OCI-LY3 (cell line): ENCODE results near the gene G0S2.

Experiments
- H2AFZ ChIP-seq: fragments of 200-600, 300-600 bp; shearing (Covaris generic); 2 replicates; pipeline ENCODE4 v1.6.0; 2014; ENCODE audit warnings: antibody characterized with exemption, low read depth, low read length
- H3K27ac ChIP-seq: fragments of 200-600, 300-600 bp; sonication (generic); 2 replicates; pipeline ENCODE4 v1.5.1; 2014; ENCODE audit warnings: mild to moderate bottlenecking, low read length, moderate library complexity, mixed read lengths
- H3K27me3 ChIP-seq: fragments of 200-600, 300-600 bp; sonication (generic); 2 replicates; pipeline ENCODE4 v1.6.1; 2014; ENCODE audit warnings: low read depth, low read length, mixed read lengths
- H3K36me3 ChIP-seq: fragments of 200-600, 300-600 bp; sonication (generic); replicated peaks from 2 replicates; pipeline ENCODE3; 2014; ENCODE audit warnings: low read depth, low read length, mixed read lengths
- H3K4me1 ChIP-seq: fragments of 300-600, 200-600 bp; sonication (generic); 2 replicates; pipeline ENCODE4 v1.6.1; 2014; ENCODE audit warnings: low read length, mixed read lengths
- H3K4me2 ChIP-seq: fragments of 200-600, 300-600 bp; sonication (generic); 2 replicates; pipeline ENCODE4 v1.6.1; 2014; ENCODE audit warnings: low read length, mixed read lengths
- H3K4me3 ChIP-seq: fragments of 300-600, 200-600 bp; sonication (generic); 2 replicates; pipeline ENCODE4 v1.5.1; 2014; ENCODE audit warnings: antibody characterized with exemption, mild to moderate bottlenecking, low read length, moderate library complexity
- H3K79me2 ChIP-seq: fragments of 300-600, 200-600 bp; shearing (Covaris generic); 2 replicates; pipeline ENCODE4 v1.6.1; 2014; ENCODE audit warnings: mild to moderate bottlenecking, low read length, mixed read lengths
- H3K9ac ChIP-seq: fragments of 300-600, 200-600 bp; shearing (Covaris generic); 2 replicates; pipeline ENCODE4 v1.6.0; 2014; ENCODE audit warnings: mild to moderate bottlenecking, low read length, moderate library complexity
- H3K9me3 ChIP-seq: fragments of 200-600, 300-600 bp; shearing (Covaris generic); 2 replicates; pipeline ENCODE4 v1.6.1; 2014; ENCODE audit warnings: low read length, mixed read lengths; ENCODE audit not compliant: insufficient read depth
- H4K20me1 ChIP-seq: fragments of 200-600, 300-600 bp; sonication (generic); 2 replicates; pipeline ENCODE4 v1.6.1; 2016; ENCODE audit warnings: low read length, mixed read lengths; ENCODE audit not compliant: insufficient read depth
- EZH2phosphoT487 ChIP-seq: fragments of 200-600 bp; shearing (Covaris generic); IDR thresholded peaks from 2 replicates; pipeline ENCODE4 v1.6.1; 2018; ENCODE audit warnings: antibody characterized with exemption, mixed run types, low read depth
- TF ChIP-seq, protein P1 (sequence below): fragments of 200-600, 300-600 bp; sonication (generic); IDR thresholded peaks from 2 replicates; pipeline ENCODE4 v1.5.1; 2014; ENCODE audit warnings: antibody characterized with exemption, low read length, low read depth

The G0S2 gene

DNA sequence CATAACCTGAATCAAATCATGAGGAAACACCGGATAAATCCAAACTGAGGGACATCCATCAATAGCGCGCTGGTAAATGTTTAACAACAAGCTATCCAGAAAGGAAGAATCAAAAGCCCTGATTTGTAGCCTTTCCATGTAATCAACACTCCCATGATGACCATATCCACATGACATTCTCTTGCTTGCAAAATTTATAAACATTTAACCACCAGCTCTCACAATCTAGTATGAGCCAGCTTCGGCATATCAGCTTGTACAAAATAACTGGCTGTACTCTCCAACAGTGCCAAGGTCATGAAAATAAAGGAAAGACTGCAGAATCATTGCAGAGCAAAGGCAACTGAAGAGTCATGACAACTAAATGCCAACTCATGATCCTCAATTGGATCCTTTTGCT, 45.1 kb downstream of the G0S2 start:
- TF ChIP-seq, protein P1, sequence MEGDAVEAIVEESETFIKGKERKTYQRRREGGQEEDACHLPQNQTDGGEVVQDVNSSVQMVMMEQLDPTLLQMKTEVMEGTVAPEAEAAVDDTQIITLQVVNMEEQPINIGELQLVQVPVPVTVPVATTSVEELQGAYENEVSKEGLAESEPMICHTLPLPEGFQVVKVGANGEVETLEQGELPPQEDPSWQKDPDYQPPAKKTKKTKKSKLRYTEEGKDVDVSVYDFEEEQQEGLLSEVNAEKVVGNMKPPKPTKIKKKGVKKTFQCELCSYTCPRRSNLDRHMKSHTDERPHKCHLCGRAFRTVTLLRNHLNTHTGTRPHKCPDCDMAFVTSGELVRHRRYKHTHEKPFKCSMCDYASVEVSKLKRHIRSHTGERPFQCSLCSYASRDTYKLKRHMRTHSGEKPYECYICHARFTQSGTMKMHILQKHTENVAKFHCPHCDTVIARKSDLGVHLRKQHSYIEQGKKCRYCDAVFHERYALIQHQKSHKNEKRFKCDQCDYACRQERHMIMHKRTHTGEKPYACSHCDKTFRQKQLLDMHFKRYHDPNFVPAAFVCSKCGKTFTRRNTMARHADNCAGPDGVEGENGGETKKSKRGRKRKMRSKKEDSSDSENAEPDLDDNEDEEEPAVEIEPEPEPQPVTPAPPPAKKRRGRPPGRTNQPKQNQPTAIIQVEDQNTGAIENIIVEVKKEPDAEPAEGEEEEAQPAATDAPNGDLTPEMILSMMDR, result no peak
- TF ChIP-seq EZH2phosphoT487, result no peak
- Histone ChIP-seq H3K27me3 (no peaks in the 10 kb centered on the region; the same call in 1 of the 2 replicates), H2AFZ (no peak overlapping the region), H3K9ac (no peak overlapping the region), H3K4me1 (peaks cover 19% of the 10 kb centered on the region), H3K4me3 (no peak overlapping the region), H3K79me2 (no peaks in the 10 kb centered on the region), H4K20me1 (no peaks in the 10 kb centered on the region), H3K27ac (no peak overlapping the region), H3K36me3 (no peaks in the 10 kb centered on the region), H3K4me2 (no peak overlapping the region), H3K9me3 (no peaks in the 10 kb centered on the region)

DNA sequence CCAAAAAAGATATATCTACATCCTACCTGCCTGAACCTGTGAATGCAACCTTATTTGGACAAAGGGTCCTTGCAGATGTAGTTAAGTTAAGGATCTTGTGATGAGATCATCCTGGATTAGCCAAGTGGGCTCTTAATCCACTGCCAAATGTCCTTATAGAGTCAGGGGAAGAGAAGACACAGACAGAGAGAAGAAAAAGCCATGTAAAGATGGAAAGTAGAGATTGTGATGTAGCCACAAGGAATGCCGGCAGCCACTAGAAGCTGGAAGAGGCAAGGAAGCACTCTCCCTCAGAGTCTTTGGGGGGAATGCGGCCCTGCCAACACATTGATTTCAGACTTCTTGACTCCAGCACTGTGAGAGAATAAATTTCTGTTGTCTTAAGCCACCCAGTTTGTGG, 45.6 kb downstream of the G0S2 start:
- Histone ChIP-seq H3K4me1 (peaks cover 19% of the 10 kb centered on the region), H3K27me3 (no peaks in the 10 kb centered on the region; the same call in 1 of the 2 replicates), H3K36me3 (no peaks in the 10 kb centered on the region), H3K9me3 (no peaks in the 10 kb centered on the region), H3K4me2 (no peak overlapping the region), H3K9ac (no peak overlapping the region), H4K20me1 (no peaks in the 10 kb centered on the region), H3K4me3 (no peak overlapping the region), H2AFZ (no peak overlapping the region), H3K79me2 (no peaks in the 10 kb centered on the region), H3K27ac (no peak overlapping the region)
- TF ChIP-seq EZH2phosphoT487, result no peak
- TF ChIP-seq, protein P1, result no peak

DNA sequence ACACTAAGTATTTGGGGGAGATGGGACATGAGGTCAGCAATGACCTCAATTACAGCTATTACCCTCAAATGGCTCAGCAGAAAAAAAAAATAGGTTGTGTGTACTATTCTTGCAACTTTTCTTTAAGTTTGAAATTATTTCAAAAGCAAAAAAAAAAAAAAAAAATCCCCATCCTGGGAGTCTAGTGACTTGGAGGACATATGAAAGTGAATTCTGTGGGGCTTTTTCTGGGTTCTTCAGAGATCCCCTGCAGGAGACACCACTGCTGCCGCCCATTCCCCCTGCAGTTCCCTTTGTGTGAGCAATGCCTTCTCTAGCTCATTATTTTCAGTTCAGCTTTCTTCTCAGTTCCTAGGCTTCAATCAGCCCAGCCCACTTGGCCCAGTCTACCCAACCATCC, 46.1 kb downstream of the G0S2 start:
- Histone ChIP-seq H3K9me3 (no peaks in the 10 kb centered on the region), H3K4me3 (no peak overlapping the region), H3K9ac (no peak overlapping the region), H3K36me3 (no peaks in the 10 kb centered on the region), H3K4me1 (peaks cover 20% of the 10 kb centered on the region), H4K20me1 (no peaks in the 10 kb centered on the region), H3K27me3 (no peaks in the 10 kb centered on the region; the same call in 1 of the 2 replicates), H3K27ac (no peak overlapping the region), H3K4me2 (no peak overlapping the region), H2AFZ (no peak overlapping the region), H3K79me2 (no peaks in the 10 kb centered on the region)
- no peak for TF ChIP-seq EZH2phosphoT487
- TF ChIP-seq, protein P1, result no peak

DNA sequence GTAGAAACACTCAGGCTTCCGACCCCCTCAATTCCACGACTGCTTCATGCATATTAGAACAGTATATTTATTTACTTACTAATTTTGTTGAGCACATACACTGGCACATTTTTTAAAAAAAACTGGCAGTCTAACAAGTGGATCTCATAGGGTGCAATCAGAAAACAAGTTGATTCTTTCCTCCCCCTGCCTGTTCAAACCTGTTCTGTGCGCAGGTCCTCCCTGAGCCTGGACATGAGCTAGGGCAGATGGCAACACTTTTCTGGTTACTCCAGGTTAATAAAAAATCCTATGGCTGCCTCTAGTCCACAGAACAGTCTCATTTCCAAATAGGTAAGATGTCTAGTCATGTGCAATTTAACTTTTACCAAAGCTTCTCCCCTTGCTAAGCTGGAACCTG, 48.1 kb downstream of the G0S2 start:
- Histone ChIP-seq H4K20me1 (no peaks in the 10 kb centered on the region), H3K27me3 (no peaks in the 10 kb centered on the region), H3K4me3 (no peak overlapping the region), H2AFZ (no peak overlapping the region), H3K9me3 (no peaks in the 10 kb centered on the region), H3K79me2 (no peaks in the 10 kb centered on the region), H3K4me2 (no peak overlapping the region), H3K4me1 (peaks cover 15% of the 10 kb centered on the region), H3K36me3 (no peaks in the 10 kb centered on the region), H3K27ac (no peak overlapping the region), H3K9ac (no peak overlapping the region)
- no peak for TF ChIP-seq EZH2phosphoT487
- TF ChIP-seq, protein P1, result no peak
